Activated naive CD4-positive, alpha-beta T cell treated with anti-CD3 and anti-CD28 coated beads, Interleukin-2, amount 10 ng/mL, durations not matched to agents 7 days and 5 days (primary cell): ENCODE data around the gene PITPNC1.
A peak's percentile ranks its signal among the peaks of the same experiment; 100 is the strongest.

Experiments
- CTCF ChIA-PET: fragments of 350-600 bp; sonication (Branson Sonifier 250); formaldehyde crosslinking; loops from one replicate; lab custom pipeline; 2021; ENCODE audit warnings: antibody characterized with exemption; lab: Charles Lee
- DNase-seq: peaks from one replicate; pipeline ENCODE4 v3.0.0-alpha.2; 2020
- H3K27ac Mint-ChIP-seq: one replicate; pipeline ENCODE4 v1.8.0; 2021; ENCODE audit warnings: mild to moderate bottlenecking, moderate library complexity, mixed read lengths
- H3K27me3 Mint-ChIP-seq: one replicate; pipeline ENCODE4 v1.8.0; 2021; ENCODE audit warnings: mild to moderate bottlenecking, mixed read lengths
- H3K36me3 Mint-ChIP-seq: one replicate; pipeline ENCODE4 v1.8.0; 2021; ENCODE audit warnings: mixed read lengths
- H3K4me1 Mint-ChIP-seq: one replicate; pipeline ENCODE4 v1.8.0; 2021; ENCODE audit warnings: mixed read lengths
- H3K4me3 Mint-ChIP-seq: one replicate; pipeline ENCODE4 v1.8.0; 2021; ENCODE audit warnings: mild to moderate bottlenecking, moderate library complexity, mixed read lengths
- H3K9me3 Mint-ChIP-seq: one replicate; pipeline ENCODE4 v1.8.0; 2021; ENCODE audit warnings: mixed read lengths

Gene PITPNC1

DNA sequence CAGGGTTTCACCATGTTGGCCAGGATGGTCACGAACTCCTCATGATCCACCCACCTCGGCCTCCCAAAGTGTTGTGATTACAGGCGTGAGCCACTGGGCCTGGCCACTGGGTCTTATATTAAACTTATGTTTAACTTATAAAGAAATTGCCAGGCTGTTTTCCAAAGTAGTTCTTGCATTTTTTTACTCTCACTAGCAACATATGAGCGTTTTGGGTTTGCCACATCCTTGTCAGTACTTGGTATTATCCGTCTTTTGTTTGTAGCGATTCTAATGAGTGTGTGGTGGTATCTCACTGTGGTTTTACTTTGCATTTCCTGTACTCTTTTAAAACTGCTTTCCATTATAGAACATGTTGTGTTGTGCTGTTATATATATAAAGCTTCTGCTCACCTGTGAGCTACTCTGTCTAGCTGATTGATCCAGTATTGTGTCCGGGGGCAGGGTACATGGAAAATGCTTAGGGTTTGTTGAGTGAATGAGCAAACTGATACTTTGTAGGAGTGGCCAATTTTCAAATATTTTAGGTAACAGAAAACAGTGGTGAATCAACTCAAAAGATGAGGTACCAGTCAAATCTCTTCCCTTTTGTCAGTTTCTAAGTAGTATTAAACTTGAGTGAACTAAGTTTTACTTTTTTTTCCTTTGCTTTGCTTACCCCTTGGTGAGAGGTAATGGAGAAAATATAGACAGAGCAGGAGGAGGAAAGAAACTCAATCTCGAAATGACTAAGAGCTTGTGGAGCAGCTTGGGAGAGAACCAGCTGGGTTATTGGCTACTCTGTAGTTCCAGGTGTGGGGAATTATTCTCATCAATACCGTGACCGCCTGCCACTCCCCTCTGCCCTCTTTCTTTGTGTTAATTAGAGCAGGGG is 75.8 kb downstream of the PITPNC1 start:
- Mint-ChIP-seq H3K36me3 (peaks cover 46% of the 10 kb centered on the region), H3K9me3 (peaks cover 7% of the 10 kb centered on the region), H3K27me3 (no peaks in the 10 kb centered on the region), H3K27ac (peak overlapping the region; percentile 100), H3K4me3 (peak overlapping the region; percentile 59), H3K4me1 (peaks cover 92% of the 10 kb centered on the region)
- CTCF ChIA-PET: interaction anchor here (1.3 to 3.1 kb wide), 3 partner anchors 12 to 66 kb away, joined by 5 to 20 read pairs (median 13); no protein-coding TSS in a partner anchor
- peak; percentile 64 for DNase-seq

DNA sequence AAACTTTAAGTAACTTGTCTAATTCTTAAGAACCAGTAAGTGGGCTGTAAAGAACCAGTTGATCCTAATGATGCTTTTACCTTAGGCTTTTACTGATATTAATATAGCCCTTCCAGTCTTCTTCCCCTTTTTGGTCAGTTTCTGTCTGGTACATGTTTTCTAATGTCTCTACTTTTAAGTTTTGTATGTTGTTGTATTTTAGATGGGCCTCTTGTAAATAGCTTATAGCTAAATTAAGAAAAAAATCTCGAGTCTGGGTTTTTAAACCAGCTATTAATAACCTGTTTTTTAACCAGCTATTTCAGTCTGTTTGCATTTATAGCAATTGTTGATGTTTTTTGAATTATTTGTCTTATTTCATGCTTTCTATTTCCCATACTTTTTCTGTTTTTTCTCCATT is 79.0 kb downstream of the PITPNC1 start:
- CTCF ChIA-PET: interaction anchor here (0.8 to 2.1 kb wide), 3 partner anchors 14 to 19 kb away, joined by 3 to 8 read pairs (median 5); no protein-coding TSS in a partner anchor
- peaks cover 19% of the 10 kb centered on the region for H3K9me3 Mint-ChIP-seq
- no peaks in the 10 kb centered on the region for H3K27me3 Mint-ChIP-seq
- peaks cover 77% of the 10 kb centered on the region for H3K4me1 Mint-ChIP-seq
- no peak overlapping the region for H3K4me3 Mint-ChIP-seq
- H3K27ac Mint-ChIP-seq: peak overlapping the region; percentile 15
- peaks cover 45% of the 10 kb centered on the region for H3K36me3 Mint-ChIP-seq
- no peak for DNase-seq

DNA sequence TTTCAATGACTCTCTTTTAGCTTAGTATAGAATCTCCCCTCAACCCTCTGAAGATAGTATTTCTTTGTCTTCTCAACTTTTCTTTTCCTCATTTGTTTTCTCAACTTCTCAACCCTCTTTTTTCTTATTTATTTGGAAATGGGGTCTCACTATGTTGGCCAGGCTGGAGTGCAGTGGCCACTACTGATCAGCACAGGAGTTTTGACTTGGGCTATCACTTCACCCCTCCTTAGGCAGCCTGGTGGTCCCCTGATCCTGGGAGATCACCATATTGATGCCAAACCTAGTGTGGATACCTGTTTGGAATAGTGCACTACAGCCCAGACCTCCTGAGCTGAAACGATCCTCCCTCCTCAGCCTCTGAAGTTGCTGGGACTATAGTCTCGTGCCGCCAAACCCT is 79.8 kb downstream of the PITPNC1 start:
- Mint-ChIP-seq H3K4me1 (peaks cover 77% of the 10 kb centered on the region), H3K27ac (no peak overlapping the region), H3K9me3 (peaks cover 19% of the 10 kb centered on the region), H3K36me3 (peaks cover 47% of the 10 kb centered on the region), H3K4me3 (no peak overlapping the region), H3K27me3 (no peaks in the 10 kb centered on the region)
- CTCF ChIA-PET: interaction anchor here (1.3 to 2.1 kb wide), 2 partner anchors 15 to 18 kb away, joined by 5 to 8 read pairs; no protein-coding TSS in a partner anchor
- no peak for DNase-seq

DNA sequence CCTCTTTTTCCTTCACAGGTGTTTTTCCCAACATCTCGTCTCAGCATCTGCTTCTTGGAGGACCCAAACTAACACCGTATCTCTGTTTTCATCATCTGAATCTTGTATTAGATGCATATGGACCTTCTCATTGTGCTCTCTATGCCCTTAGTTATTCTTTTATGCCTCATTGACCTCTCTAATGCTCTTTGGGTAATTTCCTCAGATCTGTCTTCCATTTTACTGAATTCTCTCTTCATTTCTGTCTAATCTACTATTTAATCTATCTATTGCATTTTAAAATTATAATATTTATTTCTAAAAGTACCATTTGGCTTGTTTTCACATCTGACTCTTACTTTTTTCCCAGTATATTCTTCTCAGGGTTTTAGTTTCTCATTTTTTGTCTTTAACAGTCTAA is 81.1 kb downstream of the PITPNC1 start:
- Mint-ChIP-seq H3K36me3 (peaks cover 38% of the 10 kb centered on the region), H3K27me3 (no peaks in the 10 kb centered on the region), H3K27ac (no peak overlapping the region), H3K4me1 (peaks cover 73% of the 10 kb centered on the region), H3K4me3 (no peak overlapping the region), H3K9me3 (peaks cover 17% of the 10 kb centered on the region)
- DNase-seq: no peak
- CTCF ChIA-PET: no interaction called here

DNA sequence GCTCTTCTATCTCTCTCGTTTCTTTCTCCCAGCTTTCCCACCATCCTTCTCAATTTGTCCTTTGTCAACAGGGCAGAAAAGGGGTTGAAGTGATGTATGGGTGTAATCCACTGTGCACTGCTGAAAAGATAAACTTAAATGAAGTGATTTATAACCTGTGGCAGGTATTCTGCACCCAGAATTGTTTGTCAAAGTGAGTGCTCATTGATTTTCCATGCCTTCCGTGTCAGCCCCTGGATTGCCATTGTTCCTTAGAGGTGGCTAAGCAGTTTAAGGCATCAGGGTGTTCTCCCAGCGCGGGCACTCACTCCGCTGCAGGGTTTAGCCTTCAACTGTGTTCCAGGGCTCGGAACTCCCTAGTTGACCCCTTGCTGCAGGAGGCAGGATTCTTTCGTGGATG is 82.9 kb downstream of the PITPNC1 start:
- H3K4me1 Mint-ChIP-seq: peaks cover 71% of the 10 kb centered on the region
- peaks cover 39% of the 10 kb centered on the region for H3K36me3 Mint-ChIP-seq
- H3K4me3 Mint-ChIP-seq: no peak overlapping the region
- CTCF ChIA-PET: interaction anchor here (0.8 to 1.3 kb wide), 2 partner anchors 15 to 19 kb away, joined by 3 to 4 read pairs; no protein-coding TSS in a partner anchor
- peak overlapping the region; percentile 37 for H3K27ac Mint-ChIP-seq
- no peak for DNase-seq
- peaks cover 17% of the 10 kb centered on the region for H3K9me3 Mint-ChIP-seq
- H3K27me3 Mint-ChIP-seq: no peaks in the 10 kb centered on the region

DNA sequence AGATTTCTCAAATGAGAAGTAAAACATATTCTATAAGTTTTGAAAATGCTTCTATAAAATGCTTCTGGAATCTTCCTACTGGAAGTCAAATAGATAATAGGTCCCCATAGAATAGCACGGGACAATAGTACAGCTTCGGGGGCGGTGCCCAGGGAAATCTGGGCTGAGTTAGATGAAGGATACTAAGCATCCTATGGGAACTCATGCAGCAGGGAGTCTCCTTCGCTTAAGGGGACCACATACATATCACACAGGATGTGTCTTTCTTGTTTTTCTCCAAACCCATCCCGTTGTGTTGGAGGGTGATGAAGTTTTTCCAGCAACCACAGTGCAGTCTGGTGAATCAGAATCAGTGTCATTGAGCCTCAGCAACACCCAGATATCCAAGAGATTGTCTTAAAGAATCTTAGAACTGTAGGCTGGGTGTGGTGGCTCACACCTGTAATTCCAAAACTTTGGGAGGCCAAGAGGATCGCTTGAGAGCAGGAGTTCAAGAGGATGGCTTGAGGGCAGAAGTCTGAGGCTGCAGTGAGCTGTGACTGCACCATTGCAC is 84.2 kb downstream of the PITPNC1 start:
- Mint-ChIP-seq H3K27me3 (no peaks in the 10 kb centered on the region), H3K4me1 (peaks cover 74% of the 10 kb centered on the region), H3K27ac (peak overlapping the region; percentile 81), H3K9me3 (peaks cover 17% of the 10 kb centered on the region), H3K4me3 (no peak overlapping the region), H3K36me3 (peaks cover 39% of the 10 kb centered on the region)
- DNase-seq: no peak
- CTCF ChIA-PET: no interaction called here

DNA sequence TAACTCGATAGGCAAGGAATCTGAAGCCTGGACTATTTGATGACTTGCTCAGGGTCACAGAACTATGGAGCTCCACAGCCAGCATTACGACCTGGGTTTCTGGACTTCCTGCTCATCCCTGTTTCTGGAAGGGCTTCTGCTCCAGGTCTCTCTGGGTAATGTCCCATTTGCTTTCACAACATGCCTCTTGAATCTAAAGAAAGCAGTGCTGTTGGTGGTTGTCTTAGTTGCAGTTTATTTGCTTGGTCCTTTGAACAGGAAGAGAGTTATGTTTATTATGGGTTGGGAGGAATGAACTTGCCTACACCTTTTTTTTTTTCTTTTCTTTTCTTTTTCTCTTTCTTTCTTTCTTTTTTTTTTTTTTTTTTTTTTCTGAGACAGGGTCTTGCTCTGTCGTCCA is 84.8 kb downstream of the PITPNC1 start:
- H3K27me3 Mint-ChIP-seq: no peaks in the 10 kb centered on the region
- peaks cover 74% of the 10 kb centered on the region for H3K4me1 Mint-ChIP-seq

DNA sequence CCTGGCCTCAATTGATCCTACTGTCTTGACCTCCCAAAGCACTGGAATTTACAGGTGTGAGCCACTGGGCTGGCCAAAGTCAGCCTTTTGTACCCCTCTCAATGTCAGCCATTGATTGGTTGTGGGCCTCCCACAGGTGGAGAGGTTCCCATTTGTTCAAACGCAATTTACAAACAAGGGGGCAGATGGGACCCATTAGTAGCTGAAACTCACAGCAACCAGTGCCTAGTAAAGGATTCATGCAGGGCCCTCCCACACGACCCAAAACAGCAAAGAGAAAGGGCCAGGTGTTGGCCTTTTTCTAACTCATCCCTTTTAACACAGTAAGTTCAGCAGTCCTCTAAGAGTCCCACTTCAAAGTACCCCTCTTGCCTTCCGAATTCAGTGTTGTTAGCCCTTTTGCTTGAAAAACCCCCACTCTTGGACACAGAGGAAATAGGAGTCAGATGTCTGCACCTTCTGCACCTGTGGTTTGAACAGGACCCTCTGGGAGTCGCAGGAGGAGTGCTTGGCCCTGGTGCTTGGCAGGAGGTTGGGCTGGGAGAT is 89.2 kb downstream of the PITPNC1 start:
- H3K36me3 Mint-ChIP-seq: peaks cover 15% of the 10 kb centered on the region
- no peak overlapping the region for H3K4me3 Mint-ChIP-seq
- H3K9me3 Mint-ChIP-seq: no peaks in the 10 kb centered on the region
- DNase-seq: no peak
- CTCF ChIA-PET: interaction anchor here (0.7 to 2.3 kb wide), 2 partner anchors 24 to 87 kb away, joined by 4 to 11 read pairs; no protein-coding TSS in a partner anchor
- H3K27me3 Mint-ChIP-seq: no peaks in the 10 kb centered on the region
- peak overlapping the region; percentile 55 for H3K27ac Mint-ChIP-seq
- peaks cover 76% of the 10 kb centered on the region for H3K4me1 Mint-ChIP-seq

More for the DNA sequence above, 84.8 kb downstream of the PITPNC1 start:
- peak overlapping the region; percentile 74 for H3K27ac Mint-ChIP-seq
- H3K9me3 Mint-ChIP-seq: peaks cover 17% of the 10 kb centered on the region
- peaks cover 40% of the 10 kb centered on the region for H3K36me3 Mint-ChIP-seq
- no peak for DNase-seq
- no peak overlapping the region for H3K4me3 Mint-ChIP-seq
- CTCF ChIA-PET: no interaction called here

DNA sequence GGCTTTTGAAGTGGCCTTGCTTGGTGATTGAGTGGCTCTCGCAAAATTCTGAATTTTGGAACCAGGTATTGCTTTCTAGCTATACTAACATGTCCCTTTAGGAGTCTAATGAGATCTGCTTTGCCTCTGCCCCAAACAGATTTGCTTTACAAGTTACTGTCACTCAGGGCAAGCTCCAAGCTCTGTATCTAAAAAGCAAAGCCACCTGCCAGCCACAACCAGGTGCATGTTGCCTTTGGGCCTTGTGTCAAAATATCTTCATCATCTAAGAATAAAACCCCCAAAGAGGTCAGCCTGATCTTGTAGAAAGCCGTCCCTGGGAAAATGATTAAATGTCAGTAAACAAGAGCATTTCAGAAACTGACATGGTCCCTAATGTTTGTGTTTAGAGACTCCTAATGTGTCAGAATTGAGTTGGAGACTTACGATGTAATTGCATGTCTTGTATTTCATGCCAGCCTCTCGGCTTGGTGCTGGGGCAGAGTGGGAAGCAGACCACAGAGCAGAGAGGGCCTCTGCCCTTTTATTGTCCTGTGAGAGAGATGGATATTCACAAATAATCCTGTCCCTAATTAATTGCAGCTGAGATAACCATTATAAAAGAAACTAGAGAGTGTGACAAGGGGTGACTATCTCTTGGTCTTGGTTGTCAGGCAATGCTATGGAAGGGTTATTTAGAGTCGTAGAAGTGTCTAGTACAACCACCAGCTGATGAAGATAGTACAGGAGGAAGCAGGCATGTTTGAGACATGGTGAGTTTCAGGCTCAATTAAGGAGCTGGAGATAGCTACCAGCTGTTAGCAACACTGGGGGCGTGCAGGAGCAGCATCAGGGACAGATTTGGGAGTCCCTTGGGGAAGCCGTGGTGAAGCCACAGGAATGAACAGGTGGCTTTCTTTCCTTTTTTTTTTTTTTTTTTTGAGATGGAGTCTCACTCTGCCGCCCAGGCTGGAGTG is 90.7 kb downstream of the PITPNC1 start:
- H3K27me3 Mint-ChIP-seq: no peaks in the 10 kb centered on the region
- peaks cover 4% of the 10 kb centered on the region for H3K9me3 Mint-ChIP-seq
- CTCF ChIA-PET: interaction anchor here (1.2 kb wide), 1 partner anchor 82 kb away, joined by 4 read pairs; no protein-coding TSS in a partner anchor
- H3K36me3 Mint-ChIP-seq: peaks cover 20% of the 10 kb centered on the region
- H3K27ac Mint-ChIP-seq: peak overlapping the region; percentile 70
- no peak for DNase-seq
- peaks cover 71% of the 10 kb centered on the region for H3K4me1 Mint-ChIP-seq
- H3K4me3 Mint-ChIP-seq: no peak overlapping the region

DNA sequence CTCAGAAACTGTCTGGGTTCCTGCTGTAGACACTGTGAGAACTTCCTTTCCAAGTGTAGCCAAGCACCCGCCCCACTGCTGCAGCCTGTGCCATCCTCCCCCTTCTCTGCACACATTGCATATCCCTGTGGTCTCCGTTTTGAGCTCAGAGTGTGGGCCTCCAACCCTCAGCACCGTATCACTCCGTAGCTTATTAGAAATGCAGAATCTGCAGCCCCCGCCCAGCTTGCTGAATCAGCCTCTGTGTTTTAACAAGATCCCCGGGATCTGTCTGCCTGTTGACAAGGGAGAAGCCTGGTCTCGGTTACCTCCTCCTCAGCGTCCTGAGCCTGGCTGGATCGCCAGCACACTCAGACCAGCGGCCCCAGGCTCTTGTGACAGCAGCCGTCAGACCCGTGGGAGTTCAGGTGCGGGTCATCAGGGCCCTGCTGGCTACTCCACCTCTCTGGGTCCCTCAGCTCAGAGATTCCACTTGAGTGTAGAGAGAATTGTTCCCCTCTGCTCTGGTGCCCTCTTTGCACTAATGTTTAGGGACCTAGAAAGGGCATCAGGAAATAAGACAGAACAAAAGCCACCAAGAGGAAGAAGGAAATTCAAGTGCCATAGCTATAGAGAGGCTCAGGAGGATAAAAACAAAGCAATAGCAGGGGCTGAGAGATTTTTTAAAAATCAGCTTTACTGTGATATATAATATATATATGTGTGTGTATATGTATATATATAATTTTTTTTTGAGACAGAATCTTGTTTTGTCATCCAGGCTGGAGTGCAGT is 92.3 kb downstream of the PITPNC1 start:
- Mint-ChIP-seq H3K36me3 (peaks cover 17% of the 10 kb centered on the region), H3K4me1 (peaks cover 68% of the 10 kb centered on the region), H3K9me3 (peaks cover 4% of the 10 kb centered on the region), H3K27me3 (no peaks in the 10 kb centered on the region), H3K4me3 (peak overlapping the region; percentile 34), H3K27ac (peak overlapping the region; percentile 93)
- CTCF ChIA-PET: interaction anchor here (0.8 to 1.9 kb wide), 8 partner anchors 13 to 160 kb away, joined by 3 to 9 read pairs (median 4); no protein-coding TSS in a partner anchor
- peak; percentile 53 for DNase-seq

DNA sequence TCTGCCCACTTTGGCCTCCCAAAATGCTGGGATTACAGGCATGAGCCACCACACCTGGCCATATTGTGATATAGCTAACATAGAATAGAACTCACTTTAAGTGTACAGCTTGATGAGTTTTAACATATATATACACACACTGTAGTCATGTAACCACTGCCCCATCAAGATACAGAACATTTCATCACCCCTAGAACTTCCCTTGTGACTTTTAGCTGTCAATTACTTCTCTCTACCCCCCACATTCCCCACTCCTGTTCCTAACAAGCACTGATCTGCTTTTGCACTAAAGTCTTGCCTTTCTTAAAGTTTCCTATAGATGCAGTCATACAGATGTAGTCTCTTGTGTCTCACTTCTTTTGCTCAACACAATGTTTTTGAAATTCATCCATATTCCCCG is 93.1 kb downstream of the PITPNC1 start:
- H3K36me3 Mint-ChIP-seq: peaks cover 13% of the 10 kb centered on the region
- no peaks in the 10 kb centered on the region for H3K27me3 Mint-ChIP-seq
- H3K4me3 Mint-ChIP-seq: no peak overlapping the region
- H3K4me1 Mint-ChIP-seq: peaks cover 69% of the 10 kb centered on the region
- CTCF ChIA-PET: interaction anchor here (0.8 to 1.9 kb wide), 7 partner anchors 14 to 159 kb away, joined by 3 to 9 read pairs (median 3); no protein-coding TSS in a partner anchor
- H3K27ac Mint-ChIP-seq: peak overlapping the region; percentile 15
- H3K9me3 Mint-ChIP-seq: peaks cover 4% of the 10 kb centered on the region
- DNase-seq: no peak

DNA sequence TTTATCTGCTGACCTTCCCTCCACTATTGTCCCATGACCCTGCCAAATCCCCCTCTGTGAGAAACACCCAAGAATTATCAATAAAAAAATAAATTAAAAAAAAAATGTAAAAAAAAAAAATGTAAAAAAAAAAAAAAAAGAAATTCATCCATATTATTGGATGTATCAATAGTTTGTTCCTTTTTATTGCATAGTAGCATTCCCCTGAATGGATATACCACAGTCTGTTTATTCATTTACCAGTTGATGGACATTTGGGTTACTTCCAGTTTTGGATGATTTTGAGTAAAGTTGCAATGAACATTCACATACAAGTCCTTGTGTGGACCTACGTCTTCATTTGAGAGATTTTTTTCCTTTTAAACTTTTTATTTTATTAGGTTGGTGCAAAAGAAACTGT is 94.0 kb downstream of the PITPNC1 start:
- Mint-ChIP-seq H3K4me1 (peaks cover 73% of the 10 kb centered on the region), H3K27ac (no peak overlapping the region), H3K27me3 (no peaks in the 10 kb centered on the region), H3K4me3 (no peak overlapping the region), H3K9me3 (peaks cover 4% of the 10 kb centered on the region), H3K36me3 (peaks cover 12% of the 10 kb centered on the region)
- DNase-seq: no peak
- CTCF ChIA-PET: interaction anchor here (0.8 kb wide), 1 partner anchor 92 kb away, joined by 3 read pairs; no protein-coding TSS in a partner anchor
